Glutamatergic neuron (in vitro differentiated cells): Measurements from ENCODE around the gene FLT4. TPM values are rescaled to one million over a fixed set of nuclear protein-coding genes. Genes with fewer than 3 reads are reported as not detected.
"Not testable (repeated sequence)": the region's sequence is repeated elsewhere in the genome, so short reads cannot be mapped to it uniquely, and the experiment has no call there.

Experiments used
- DNase-seq: peaks from one replicate; pipeline ENCODE4 v3.0.0; 2022
- H3K27ac Mint-ChIP-seq: one replicate; pipeline ENCODE4 v1.8.0; 2020; ENCODE audit warnings: mild to moderate bottlenecking, mixed read lengths, inconsistent platforms; ENCODE audit not compliant: unreplicated experiment
- H3K27me3 Mint-ChIP-seq: one replicate; pipeline ENCODE4 v1.8.0; 2020; ENCODE audit warnings: mild to moderate bottlenecking, moderate library complexity, mixed read lengths, inconsistent platforms; ENCODE audit not compliant: unreplicated experiment
- H3K36me3 Mint-ChIP-seq: one replicate; pipeline ENCODE4 v1.8.0; 2020; ENCODE audit warnings: mild to moderate bottlenecking, mixed read lengths, inconsistent platforms; ENCODE audit not compliant: unreplicated experiment
- H3K4me1 Mint-ChIP-seq: one replicate; pipeline ENCODE4 v1.8.0; 2020; ENCODE audit warnings: mild to moderate bottlenecking, low read depth, mixed read lengths, inconsistent platforms; ENCODE audit not compliant: unreplicated experiment
- H3K4me3 Mint-ChIP-seq: one replicate; pipeline ENCODE4 v1.8.0; 2020; ENCODE audit warnings: mild to moderate bottlenecking, mixed read lengths, inconsistent platforms; ENCODE audit not compliant: unreplicated experiment
- H3K9me3 Mint-ChIP-seq: one replicate; pipeline ENCODE4 v1.8.0; 2020; ENCODE audit warnings: mild to moderate bottlenecking, moderate library complexity, mixed read lengths, inconsistent platforms; ENCODE audit not compliant: unreplicated experiment
- total RNA-seq: library from RNA; stranded (reverse); fragmentation: NEBNext Ultra II Directional; extraction: Animal tissue kit (Norgen Biotek cat#: 25700); gene quantifications from one replicate; pipeline ENCODE4 v1.2.1, GENCODE V29; 2021; ENCODE audit not compliant: unreplicated experiment
- TF ChIP-seq, protein P1 (sequence below): fragments of 200-600 bp; sonication (generic); IDR thresholded peaks from one replicate; pipeline ENCODE4 v1.5.0; 2021; ENCODE audit not compliant: partially characterized antibody, unreplicated experiment

The FLT4 gene
- total RNA-seq, 1 donor from 2014 or later = 0.17 TPM

DNA sequence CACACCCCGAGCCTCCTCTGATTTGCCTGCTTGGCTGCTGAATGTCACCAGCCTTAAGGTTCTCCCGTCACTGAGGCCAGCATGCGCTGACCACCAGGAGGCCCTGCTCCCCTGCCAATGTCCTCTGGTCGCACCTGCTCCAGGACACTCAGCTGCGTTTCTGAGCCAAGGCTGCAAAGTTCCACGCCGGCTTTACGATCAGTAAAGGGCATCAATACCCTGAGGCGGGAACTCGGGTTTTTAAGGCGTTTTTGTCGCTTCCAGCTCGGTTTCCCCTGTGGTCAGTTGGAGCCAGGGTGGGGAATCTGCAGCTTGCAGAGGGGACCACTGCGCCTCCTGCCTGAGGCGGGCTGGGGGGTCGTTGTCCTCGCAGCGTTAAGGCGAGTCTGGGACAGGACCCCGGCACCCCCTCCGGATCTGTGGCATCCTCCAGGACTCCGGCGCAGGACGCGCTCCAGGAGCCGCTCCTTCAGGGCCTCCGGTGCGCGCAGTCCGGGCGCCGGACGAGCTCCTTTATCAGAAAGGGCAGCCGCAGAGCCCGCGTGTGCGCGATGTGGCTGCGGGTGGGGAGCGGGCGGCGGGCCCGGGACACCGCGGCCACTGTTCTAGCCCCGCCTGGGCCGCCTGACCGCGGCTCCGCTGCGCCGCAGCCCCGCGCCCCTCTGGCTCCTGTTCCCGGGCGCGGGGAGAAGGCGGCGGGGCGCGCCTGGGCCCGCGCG is 24.1 kb upstream of the FLT4 start:
- H3K27ac Mint-ChIP-seq = no peak overlapping the region
- TF ChIP-seq, protein P1, sequence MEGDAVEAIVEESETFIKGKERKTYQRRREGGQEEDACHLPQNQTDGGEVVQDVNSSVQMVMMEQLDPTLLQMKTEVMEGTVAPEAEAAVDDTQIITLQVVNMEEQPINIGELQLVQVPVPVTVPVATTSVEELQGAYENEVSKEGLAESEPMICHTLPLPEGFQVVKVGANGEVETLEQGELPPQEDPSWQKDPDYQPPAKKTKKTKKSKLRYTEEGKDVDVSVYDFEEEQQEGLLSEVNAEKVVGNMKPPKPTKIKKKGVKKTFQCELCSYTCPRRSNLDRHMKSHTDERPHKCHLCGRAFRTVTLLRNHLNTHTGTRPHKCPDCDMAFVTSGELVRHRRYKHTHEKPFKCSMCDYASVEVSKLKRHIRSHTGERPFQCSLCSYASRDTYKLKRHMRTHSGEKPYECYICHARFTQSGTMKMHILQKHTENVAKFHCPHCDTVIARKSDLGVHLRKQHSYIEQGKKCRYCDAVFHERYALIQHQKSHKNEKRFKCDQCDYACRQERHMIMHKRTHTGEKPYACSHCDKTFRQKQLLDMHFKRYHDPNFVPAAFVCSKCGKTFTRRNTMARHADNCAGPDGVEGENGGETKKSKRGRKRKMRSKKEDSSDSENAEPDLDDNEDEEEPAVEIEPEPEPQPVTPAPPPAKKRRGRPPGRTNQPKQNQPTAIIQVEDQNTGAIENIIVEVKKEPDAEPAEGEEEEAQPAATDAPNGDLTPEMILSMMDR = peak; percentile 38
- H3K4me1 Mint-ChIP-seq = no peaks in the 10 kb centered on the region
- peak overlapping the region; percentile 59 for H3K4me3 Mint-ChIP-seq
- DNase-seq = peak; percentile 51
- peaks cover 4% of the 10 kb centered on the region for H3K36me3 Mint-ChIP-seq
- H3K27me3 Mint-ChIP-seq = peaks cover 11% of the 10 kb centered on the region
- H3K9me3 Mint-ChIP-seq = no peaks in the 10 kb centered on the region

DNA sequence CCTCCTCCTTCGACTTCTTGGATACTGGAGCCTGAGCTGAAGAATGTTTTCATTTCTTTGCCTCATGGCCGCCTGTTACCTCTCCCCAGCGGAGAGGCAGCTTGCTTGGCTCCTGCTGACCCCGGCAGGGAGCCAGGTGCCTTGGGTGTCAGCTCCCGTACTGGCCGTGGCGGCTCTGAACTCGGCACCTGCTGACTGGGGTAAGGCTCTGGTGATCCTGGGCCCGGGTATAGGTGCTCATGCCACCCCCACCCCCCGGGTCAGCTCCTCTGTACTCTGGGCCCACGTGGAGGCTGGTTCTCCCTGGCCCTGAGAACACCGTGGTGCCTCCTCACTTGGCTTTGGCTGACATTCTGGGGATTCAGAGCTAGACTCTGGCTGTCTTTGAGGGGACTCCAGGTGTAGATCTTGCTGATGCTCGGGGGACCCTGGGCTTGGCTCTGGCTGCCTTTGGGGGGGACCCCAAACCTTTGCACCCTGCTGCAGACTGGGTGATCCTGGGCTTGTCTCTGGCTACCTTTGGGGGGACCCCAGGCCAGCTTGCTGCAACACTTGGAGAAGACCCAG is 22.6 kb upstream of the FLT4 start:
- not testable (repeated sequence) for H3K4me1 Mint-ChIP-seq, H3K36me3 Mint-ChIP-seq, H3K4me3 Mint-ChIP-seq, H3K9me3 Mint-ChIP-seq, H3K27ac Mint-ChIP-seq, DNase-seq
- peaks cover 11% of the 10 kb centered on the region for H3K27me3 Mint-ChIP-seq

DNA sequence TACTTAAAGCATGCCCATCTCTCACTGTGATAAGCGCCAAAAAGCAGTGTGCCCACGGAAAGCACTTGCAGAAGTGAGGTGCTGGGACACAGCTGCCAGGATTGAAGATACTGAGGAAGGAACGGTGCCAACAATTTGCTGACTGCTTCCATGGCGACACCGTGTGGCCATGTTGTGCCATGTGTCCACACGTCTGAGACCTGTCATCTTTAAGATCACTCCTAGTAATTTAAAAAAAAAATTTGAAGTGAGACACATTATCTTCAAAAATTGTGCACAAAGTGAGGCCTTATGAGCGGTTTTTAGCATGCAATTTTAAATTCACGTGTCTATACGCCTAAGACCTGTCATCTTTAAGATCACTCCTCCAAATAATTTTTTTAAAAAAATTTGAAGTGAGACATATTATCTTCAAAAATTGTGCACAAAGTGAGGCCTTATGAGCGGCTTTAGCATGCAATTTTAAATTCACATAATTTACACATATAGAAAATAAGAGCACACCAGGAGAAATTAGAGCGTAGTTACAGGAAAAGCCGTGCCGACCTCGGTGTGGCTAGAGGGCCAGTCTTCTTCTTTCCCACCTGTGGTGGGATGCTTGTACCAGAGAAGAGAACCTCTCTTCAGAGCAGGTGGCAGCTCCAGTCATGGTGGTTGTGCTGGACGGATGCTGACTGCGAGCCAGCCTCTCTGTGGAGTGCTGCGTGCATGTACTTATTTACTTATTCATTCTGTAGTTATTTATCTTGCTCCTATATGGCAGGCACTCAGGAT is 21.4 kb upstream of the FLT4 start:
- Mint-ChIP-seq H3K4me1 (no peaks in the 10 kb centered on the region), H3K27ac (no peak overlapping the region), H3K27me3 (peaks cover 13% of the 10 kb centered on the region), H3K4me3 (no peak overlapping the region), H3K36me3 (peaks cover 4% of the 10 kb centered on the region), H3K9me3 (no peaks in the 10 kb centered on the region)
- DNase-seq = peak; percentile 66
- TF ChIP-seq, protein P1 = peak; percentile 68

DNA sequence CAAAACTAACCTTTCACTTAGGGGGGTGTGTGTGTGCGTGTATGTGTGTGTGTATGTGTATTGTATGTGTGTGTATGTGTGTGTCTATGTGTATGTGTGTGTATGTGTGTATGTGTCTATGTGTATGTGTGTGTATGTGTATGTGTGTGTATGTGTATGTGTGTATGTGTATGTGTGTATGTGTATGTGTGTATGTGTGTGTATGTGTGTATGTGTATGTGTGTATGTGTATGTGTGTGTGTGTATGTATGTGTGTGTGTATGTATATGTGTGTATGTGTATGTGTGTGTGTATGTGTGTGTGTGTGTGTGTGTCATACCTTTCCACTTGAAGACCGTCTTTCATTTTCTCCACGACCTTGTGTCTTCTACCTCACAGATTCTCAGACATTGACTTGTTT is 20.8 kb upstream of the FLT4 start:
- TF ChIP-seq, protein P1 = no peak
- Mint-ChIP-seq H3K9me3 (no peaks in the 10 kb centered on the region), H3K27me3 (peaks cover 14% of the 10 kb centered on the region), H3K27ac (no peak overlapping the region), H3K4me1 (no peaks in the 10 kb centered on the region), H3K4me3 (no peak overlapping the region), H3K36me3 (peaks cover 4% of the 10 kb centered on the region)
- DNase-seq = no peak

DNA sequence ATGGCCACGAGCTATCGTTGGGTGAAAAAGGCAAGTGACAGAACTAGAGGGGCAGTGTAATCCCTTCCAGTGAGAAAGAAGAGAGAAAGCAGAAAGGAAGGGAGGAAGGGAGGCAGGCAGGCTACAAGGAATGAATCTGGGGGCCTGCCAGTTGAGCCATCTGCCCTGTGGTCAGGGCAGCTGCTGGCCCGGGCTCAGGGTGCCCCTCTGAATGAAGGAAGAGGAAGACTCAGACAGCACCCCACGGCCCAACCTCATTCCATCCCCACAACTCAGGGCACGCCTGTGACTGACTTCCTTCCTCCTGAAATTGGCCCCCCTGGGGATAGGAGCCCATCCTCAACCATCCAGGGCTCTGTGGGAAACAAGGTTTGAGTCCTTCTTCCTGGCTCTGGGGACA is 20.3 kb upstream of the FLT4 start:
- Mint-ChIP-seq H3K4me3 (no peak overlapping the region), H3K4me1 (no peaks in the 10 kb centered on the region), H3K27ac (no peak overlapping the region), H3K27me3 (peaks cover 15% of the 10 kb centered on the region), H3K9me3 (no peaks in the 10 kb centered on the region), H3K36me3 (peaks cover 3% of the 10 kb centered on the region)
- TF ChIP-seq, protein P1 = no peak
- no peak for DNase-seq
